H1 (cell line): ENCODE data around the gene GSAP. TPM values are rescaled to one million over a fixed set of nuclear protein-coding genes. Genes with fewer than 3 reads are reported as not detected.

Source experiments
- CTCF ChIA-PET: fragments of 300-600 bp; sonication (Branson Sonifier 250); formaldehyde crosslinking; loops from one replicate; lab custom pipeline; 2021; ENCODE audit not compliant: partially characterized antibody; lab: Charles Lee
- POLR2A ChIA-PET: fragments of 300-600 bp; sonication (Branson Sonifier 250); formaldehyde crosslinking; loops from one replicate; lab custom pipeline; 2021; ENCODE audit warnings: inconsistent platforms; ENCODE audit not compliant: partially characterized antibody; lab: Charles Lee
- DNase-seq, 2 experiments: peaks; one replicate each; pipeline versions ENCODE4 v3.0.0 to v3.0.0-alpha.2; 2010 to 2022; ENCODE audit warnings: low spot score in 2 of 2, low read depth in 1 of 2, mixed read lengths in 1 of 2
- FAIRE-seq: peaks from 2 replicates; lab custom pipeline; 2011; peaks lifted over from hg19 to GRCh38; lab: Jason Lieb, UNC
- H2AFZ ChIP-seq: 2 replicates; pipeline ENCODE4 v1.8.1; 2012; ENCODE audit warnings: low read length, inconsistent platforms
- H2AK5ac ChIP-seq: 2 replicates; pipeline ENCODE4 v1.6.1; 2013; ENCODE audit warnings: low read depth, low read length
- H2BK120ac ChIP-seq: replicated peaks from 2 replicates; pipeline ENCODE3; 2013; ENCODE audit warnings: low read depth, low read length, inconsistent platforms
- H2BK12ac ChIP-seq: 2 replicates; pipeline ENCODE4 v1.6.1; 2013; ENCODE audit warnings: low read depth, low read length
- H2BK15ac ChIP-seq: 2 replicates; pipeline ENCODE4 v1.6.1; 2013; ENCODE audit warnings: low read length
- H2BK20ac ChIP-seq: 2 replicates; pipeline ENCODE4 v1.6.1; 2013; ENCODE audit warnings: low read length
- H2BK5ac ChIP-seq: 2 replicates; pipeline ENCODE4 v1.6.1; 2013; ENCODE audit warnings: low read depth, low read length
- H3K14ac ChIP-seq: 2 replicates; pipeline ENCODE4 v1.6.1; 2013; ENCODE audit warnings: inconsistent platforms; ENCODE audit not compliant: insufficient read length
- H3K18ac ChIP-seq: 2 replicates; pipeline ENCODE4 v1.6.1; 2013; ENCODE audit warnings: low read length; ENCODE audit errors: extremely low read depth
- H3K23ac ChIP-seq: 2 replicates; pipeline ENCODE4 v1.6.1; 2013; ENCODE audit warnings: inconsistent platforms; ENCODE audit not compliant: insufficient read length
- H3K23me2 ChIP-seq: 2 replicates; pipeline ENCODE4 v1.6.1; 2013; ENCODE audit warnings: low read depth, low read length
- H3K27ac ChIP-seq: 2 replicates; pipeline ENCODE4 v1.6.1; 2011; ENCODE audit warnings: low read depth, low read length, inconsistent platforms
- H3K27me3 ChIP-seq, 4 experiments: replicated peaks in 1 of 4; 1 replicate in 1 of 4; 2 replicates in 3 of 4; pipeline versions ENCODE4 v1.6.1 to v1.8.1; 2011 to 2013; ENCODE audit warnings: low read length in 3 of 4, mild to moderate bottlenecking in 3 of 4, inconsistent platforms in 2 of 4, mixed read lengths in 2 of 4, moderate library complexity in 1 of 4; ENCODE audit not compliant: control insufficient read depth in 3 of 4, insufficient read depth in 3 of 4; ENCODE audit errors: extremely low read depth in 1 of 4
- H3K36me3 ChIP-seq, 4 experiments: 2 replicates each; pipeline versions ENCODE4 v1.6.1 to v1.8.1; 2011 to 2013; ENCODE audit warnings: mild to moderate bottlenecking in 4 of 4, low read length in 3 of 4, moderate library complexity in 2 of 4, control low read depth in 1 of 4, inconsistent platforms in 1 of 4; ENCODE audit not compliant: insufficient read depth in 4 of 4, control insufficient read depth in 2 of 4
- H3K4ac ChIP-seq: replicated peaks from 2 replicates; pipeline ENCODE3; 2013; ENCODE audit warnings: low read length, low read depth, mixed read lengths, inconsistent platforms; ENCODE audit not compliant: insufficient read length
- H3K4me1 ChIP-seq, 4 experiments: replicated peaks in 1 of 4; 1 replicate in 1 of 4; 2 replicates in 3 of 4; pipeline versions ENCODE4 v1.6.1 to v1.8.1; 2011 to 2013; ENCODE audit warnings: low read length in 3 of 4, inconsistent platforms in 2 of 4, mixed read lengths in 1 of 4; ENCODE audit not compliant: insufficient read depth in 4 of 4, control insufficient read depth in 3 of 4
- H3K4me2 ChIP-seq, 2 experiments: 2 replicates each; pipeline versions ENCODE4 v1.6.1 to v1.8.1; 2011 to 2013; ENCODE audit warnings: low read depth in 2 of 2, low read length in 2 of 2, control low read depth in 1 of 2, inconsistent platforms in 1 of 2, mild to moderate bottlenecking in 1 of 2; ENCODE audit not compliant: insufficient read depth in 1 of 2
- H3K4me3 ChIP-seq, 4 experiments: fragments of 200-600, 300-600 bp in 1 of 4; sonication (generic), shearing (Covaris generic), sonication (Bioruptor Twin) in 1 of 4; 2 replicates each; pipeline versions ENCODE4 v1.5.1 to v1.8.1; 2011 to 2016; ENCODE audit warnings: low read length in 4 of 4, low read depth in 3 of 4, control low read depth in 2 of 4, inconsistent platforms in 2 of 4, mild to moderate bottlenecking in 2 of 4, mixed read lengths in 1 of 4, moderate library complexity in 1 of 4; ENCODE audit not compliant: insufficient read depth in 2 of 4; ENCODE audit errors: extremely low read depth in 1 of 4
- H3K56ac ChIP-seq: replicated peaks from 2 replicates; pipeline ENCODE3; 2013; ENCODE audit warnings: low read depth, mild to moderate bottlenecking, mixed read lengths, low read length, inconsistent platforms; ENCODE audit not compliant: insufficient read length
- H3K79me1 ChIP-seq: 2 replicates; pipeline ENCODE4 v1.6.1; 2013; ENCODE audit warnings: low read depth, low read length, control low read depth
- H3K79me2 ChIP-seq, 2 experiments: 2 replicates each; pipeline versions ENCODE4 v1.6.1 to v1.8.1; 2012 to 2013; ENCODE audit warnings: low read length in 2 of 2, mild to moderate bottlenecking in 2 of 2, inconsistent platforms in 1 of 2; ENCODE audit not compliant: insufficient read depth in 2 of 2, control insufficient read depth in 1 of 2
- H3K9ac ChIP-seq, 4 experiments: replicated peaks in 1 of 4; 1 replicate in 1 of 4; 2 replicates in 3 of 4; pipeline versions ENCODE4 v1.6.1 to v1.8.1; 2011 to 2013; ENCODE audit warnings: low read depth in 3 of 4, low read length in 3 of 4, control low read depth in 2 of 4, mild to moderate bottlenecking in 2 of 4, moderate library complexity in 2 of 4, inconsistent platforms in 1 of 4; ENCODE audit errors: extremely low read depth in 1 of 4
- H3K9me3 ChIP-seq, 2 experiments: 2 replicates each; pipeline versions ENCODE4 v1.6.1 to v1.8.1; 2012 to 2013; ENCODE audit warnings: mild to moderate bottlenecking in 2 of 2, moderate library complexity in 2 of 2, control low read depth in 1 of 2, inconsistent platforms in 1 of 2, low read depth in 1 of 2, low read length in 1 of 2, mixed read lengths in 1 of 2; ENCODE audit not compliant: insufficient read depth in 2 of 2
- H4K20me1 ChIP-seq, 2 experiments: replicated peaks in 1 of 2; 2 replicates each; pipeline versions ENCODE3 to v1.8.1; 2011 to 2013; ENCODE audit warnings: inconsistent platforms in 2 of 2, low read length in 2 of 2, mild to moderate bottlenecking in 1 of 2; ENCODE audit not compliant: insufficient read depth in 2 of 2, control insufficient read depth in 1 of 2
- H4K5ac ChIP-seq: 2 replicates; pipeline ENCODE4 v1.6.1; 2013; ENCODE audit warnings: low read length, low read depth, mixed read lengths, inconsistent platforms; ENCODE audit not compliant: insufficient read length
- H4K8ac ChIP-seq: 2 replicates; pipeline ENCODE4 v1.8.0; 2013; ENCODE audit warnings: mild to moderate bottlenecking, moderate library complexity, low read length, inconsistent platforms; ENCODE audit not compliant: insufficient read depth; ENCODE audit errors: extremely low read depth
- H4K91ac ChIP-seq: replicated peaks from 2 replicates; pipeline ENCODE3; 2013; ENCODE audit warnings: low read length, mixed read lengths, inconsistent platforms; ENCODE audit not compliant: insufficient read length
- ASH2L ChIP-seq: fragments of 200-600, 300-600 bp; sonication (generic); IDR thresholded peaks from one replicate; pipeline ENCODE4 v1.7.1; 2017; ENCODE audit warnings: low read length
- BCL11A ChIP-seq, 2 experiments: IDR thresholded peaks; one replicate each; pipeline ENCODE4 v1.6.1; 2011; ENCODE audit warnings: low read depth in 2 of 2, low read length in 2 of 2, mild to moderate bottlenecking in 2 of 2
- CEBPB ChIP-seq: IDR thresholded peaks from 2 replicates; pipeline ENCODE4 v1.6.1; 2012; ENCODE audit warnings: low read depth, low read length
- CREB1 ChIP-seq: IDR thresholded peaks from 2 replicates; pipeline ENCODE4 v1.6.1; 2012; ENCODE audit warnings: inconsistent platforms
- MAFK ChIP-seq: IDR thresholded peaks from 2 replicates; pipeline ENCODE4 v1.6.1; 2012; ENCODE audit warnings: low read depth, mild to moderate bottlenecking, improper control_type of control experiment, low read length
- POU5F1 ChIP-seq: IDR thresholded peaks from 2 replicates; pipeline ENCODE4 v1.6.1; 2011; ENCODE audit warnings: low read depth, mild to moderate bottlenecking, low read length, moderate library complexity
- RNF2 ChIP-seq: fragments of 200-900, 300-1000 bp; sonication (generic); IDR thresholded peaks from 2 replicates; pipeline ENCODE4 v1.7.1; 2016; ENCODE audit warnings: borderline replicate concordance, low read depth, mild to moderate bottlenecking, antibody characterized with exemption, low read length; ENCODE audit not compliant: poor library complexity, severe bottlenecking; ENCODE audit errors: missing control alignments
- RXRA ChIP-seq: IDR thresholded peaks from 2 replicates; pipeline ENCODE4 v1.6.1; 2011; ENCODE audit warnings: low read depth, mild to moderate bottlenecking, low read length, moderate library complexity; ENCODE audit not compliant: insufficient read depth
- SAP30 ChIP-seq: fragments of 300-600 bp; sonication (generic); IDR thresholded peaks from 2 replicates; pipeline ENCODE4 v1.7.1; 2012; ENCODE audit warnings: low read length, moderate library complexity, mild to moderate bottlenecking, inconsistent platforms; ENCODE audit not compliant: insufficient read depth, insufficient replicate concordance
- SIN3A ChIP-seq, 2 experiments: IDR thresholded peaks in 1 of 2; conservative IDR thresholded peaks in 1 of 2; 2 replicates each; pipeline ENCODE4 v1.6.1; 2011 to 2012; ENCODE audit warnings: low read length in 2 of 2, improper control_type of control experiment in 1 of 2, low read depth in 1 of 2, mild to moderate bottlenecking in 1 of 2
- SIRT6 ChIP-seq: IDR thresholded peaks from one replicate; pipeline ENCODE4 v1.7.1; 2012; ENCODE audit warnings: low read length, inconsistent platforms
- SP2 ChIP-seq: IDR thresholded peaks from 2 replicates; pipeline ENCODE4 v1.6.1; 2012; ENCODE audit warnings: mild to moderate bottlenecking, low read length, inconsistent platforms
- TAF1 ChIP-seq: IDR thresholded peaks from 2 replicates; pipeline ENCODE4 v1.6.1; 2011; ENCODE audit warnings: mild to moderate bottlenecking, low read depth, low read length
- TAF7 ChIP-seq: optimal IDR thresholded peaks from 2 replicates; pipeline ENCODE3; 2011; ENCODE audit warnings: low read depth, mild to moderate bottlenecking, inconsistent platforms, low read length, moderate library complexity, borderline replicate concordance
- WGBS, 2 experiments: shearing (Covaris generic) in 1 of 2; methylation state at CpG; one replicate each; pipeline versions ENCODE4 v1.1.6 to v1.1.7; 2013 to 2015; ENCODE audit warnings: low lambda C conversion rate in 2 of 2, mixed read lengths in 2 of 2, inconsistent platforms in 1 of 2, low coverage in 1 of 2, missing lambda C conversion rate in 1 of 2; ENCODE audit not compliant: insufficient replicate concordance in 2 of 2, insufficient coverage in 1 of 2, insufficient read length in 1 of 2; ENCODE audit errors: extremely low coverage in 1 of 2, missing lambda C conversion rate in 1 of 2; 5-methylcytosine and 5-hydroxymethylcytosine counted together
- polyA plus RNA-seq, 7 experiments: library from polyadenylated mRNA; depleted of rRNA in 3 of 7; stranded (reverse) in 5 of 7; unstranded in 2 of 7; fragments of >200 nt in 5 of 7; fragments of 200-250 nt in 2 of 7; gene quantifications; 1 replicate in 5 of 7; 2 replicates in 1 of 7; 4 replicates in 1 of 7; pipeline versions ENCODE4 v1.2.1 to v1.2.3, GENCODE V29; 2011 to 2013; ENCODE audit warnings: missing spikeins in 2 of 7, mixed read lengths in 2 of 7
- total RNA-seq: library from RNA; stranded (reverse); fragmentation: NEBNext Ultra II Directional; extraction: Animal tissue kit (Norgen Biotek cat#: 25700); gene quantifications from 2 replicates; pipeline ENCODE4 v1.2.1, GENCODE V29; 2021
- TF ChIP-seq, protein P1 (sequence below): IDR thresholded peaks from 2 replicates; pipeline ENCODE4 v1.6.1; 2012; ENCODE audit warnings: inconsistent platforms

GSAP gene
- total and polyA plus RNA-seq, 2 of the 8 experiments (the other 6 are each of a cell fraction or from before 2014, with no cell fraction given): 0.93 to 2.1 TPM

DNA sequence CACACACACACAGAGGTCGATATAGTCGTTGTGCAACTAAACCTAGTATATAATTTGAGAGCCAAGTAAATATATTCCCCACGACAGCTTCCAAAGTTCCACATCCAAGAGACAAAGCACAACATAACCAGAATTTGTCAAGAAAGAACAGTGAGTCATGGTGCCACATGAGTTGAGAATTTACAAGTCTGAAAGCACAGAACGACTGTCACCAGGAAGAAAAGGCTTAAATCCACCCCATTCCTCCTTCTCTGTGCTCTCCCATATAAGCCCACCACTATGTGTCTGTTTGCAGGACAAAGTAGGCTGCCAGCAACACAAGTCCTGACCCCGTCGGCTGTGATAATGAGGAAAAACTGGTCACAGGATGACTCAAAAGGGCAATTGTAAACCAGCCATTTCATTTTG lies 32.8 kb downstream of the GSAP start:
- no peak overlapping the region for H2BK5ac ChIP-seq
- no peak overlapping the region for H4K8ac ChIP-seq
- no peak overlapping the region; the same call in 1 of the 2 replicates for H2BK15ac ChIP-seq
- no peak overlapping the region for H2BK12ac ChIP-seq
- no peak overlapping the region for H3K4ac ChIP-seq
- no peak overlapping the region for H3K23ac ChIP-seq
- peaks cover 0 to 8% (median 0%) of the 10 kb centered on the region in 4 experiments; a peak in 1 of 8 replicates for H3K36me3 ChIP-seq
- CTCF ChIA-PET: no interaction called here
- FAIRE-seq (no peak), DNase-seq (no peak)
- H3K27ac ChIP-seq: no peak overlapping the region
- H3K4me2 ChIP-seq: no peak overlapping the region
- no peak overlapping the region for H3K4me3 ChIP-seq
- H3K9ac ChIP-seq: no peak overlapping the region
- H3K4me1 ChIP-seq: peaks cover 0 to 8% (median 3%) of the 10 kb centered on the region in 4 experiments; a peak in 3 of 7 replicates
- no peaks in the 10 kb centered on the region for H3K23me2 ChIP-seq
- WGBS, 2 experiments: 79% methylated on average over 6 of the region's 6 CpGs; no CpG with 5 or more reads in 1 of the 2 experiments
- H3K14ac ChIP-seq: no peak overlapping the region
- no peak overlapping the region for H3K56ac ChIP-seq
- no peak overlapping the region for H2AFZ ChIP-seq
- no peak overlapping the region for H4K91ac ChIP-seq
- H2AK5ac ChIP-seq: no peak overlapping the region
- no peaks in the 10 kb centered on the region for H3K79me1 ChIP-seq
- no peaks in the 10 kb centered on the region for H4K20me1 ChIP-seq
- no peak overlapping the region for H2BK120ac ChIP-seq
- no peak overlapping the region for H4K5ac ChIP-seq
- H3K18ac ChIP-seq: no peak overlapping the region
- H3K79me2 ChIP-seq: no peaks in the 10 kb centered on the region
- no peaks in the 10 kb centered on the region; a peak in 1 of 7 replicates for H3K27me3 ChIP-seq
- H3K9me3 ChIP-seq: no peaks in the 10 kb centered on the region
- POLR2A ChIA-PET: interaction anchor here (1.0 kb wide), 1 partner anchor 16 kb away, joined by 3 read pairs; no protein-coding TSS in a partner anchor
- H2BK20ac ChIP-seq: no peak overlapping the region
- TF ChIP-seq POU5F1 (no peak), TAF1 (no peak), SIN3A (conservative IDR thresholded peaks at IDR 0.05 in 1 of 2, IDR thresholded peaks at IDR 0.05 in 1 of 2; ENCODE audit: low read depth in 1 of 2, low read length in 2 of 2) (no peak), SP2 (no peak), SAP30 (no peak), ASH2L (no peak), RXRA (no peak), TAF7 (no peak), CEBPB (no peak), CREB1 (no peak), RNF2 (no peak), SIRT6 (no peak), BCL11A (IDR thresholded peaks at IDR 0.05; ENCODE audit: low read depth in 2 of 2, low read length in 2 of 2) (no peak), MAFK (no peak)
- TF ChIP-seq, protein P1, sequence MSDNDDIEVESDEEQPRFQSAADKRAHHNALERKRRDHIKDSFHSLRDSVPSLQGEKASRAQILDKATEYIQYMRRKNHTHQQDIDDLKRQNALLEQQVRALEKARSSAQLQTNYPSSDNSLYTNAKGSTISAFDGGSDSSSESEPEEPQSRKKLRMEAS: no peak
